IMR-90 (cell line): Measurements from ENCODE around the gene GOLGA1. TPM values are rescaled to one million over a fixed set of nuclear protein-coding genes. Genes with fewer than 3 reads are reported as not detected.

Experiments used
- ATAC-seq: fragments of 200-7000 bp; cut with Tn5 transposase; 2 replicates; pipeline ENCODE4 v1.9.1; 2020; ENCODE audit warnings: low read depth, mild to moderate bottlenecking, moderate library complexity
- BruUV-seq: library from RNA; stranded (reverse); fragments of 400-500 nt; replicated peaks from 2 replicates; lab custom pipeline; 2021; lab: Mats Ljungman, UMichigan
- CTCF ChIA-PET: fragments of 300-600 bp; formaldehyde crosslinking; extraction: SDS; loops from one replicate; lab custom pipeline; 2021; ENCODE audit warnings: antibody characterized with exemption; lab: Yijun Ruan, JAX
- POLR2A ChIA-PET: fragments of 300-600 bp; sonication (Branson Sonifier 250); formaldehyde crosslinking; loops from one replicate; lab custom pipeline; 2022; ENCODE audit warnings: antibody characterized with exemption; ENCODE audit not compliant: unreplicated experiment; lab: Charles Lee
- DNase-seq: peaks from one replicate; pipeline ENCODE4 v3.0.0; 2013
- H2AFZ ChIP-seq: replicated peaks from 2 replicates; pipeline ENCODE3; 2013; ENCODE audit warnings: low read length, mild to moderate bottlenecking; ENCODE audit not compliant: poor library complexity
- H2AK5ac ChIP-seq: 2 replicates; pipeline ENCODE4 v1.6.1; 2013; ENCODE audit warnings: low read depth, low read length, inconsistent platforms
- H2AK9ac ChIP-seq: replicated peaks from 2 replicates; pipeline ENCODE3; 2013; ENCODE audit warnings: mild to moderate bottlenecking, low read depth, low read length, moderate library complexity; ENCODE audit not compliant: poor library complexity
- H2BK120ac ChIP-seq: 2 replicates; pipeline ENCODE4 v1.6.1; 2013; ENCODE audit warnings: low read depth, low read length, inconsistent platforms
- H2BK15ac ChIP-seq: 3 replicates; pipeline ENCODE4 v1.6.1; 2013; ENCODE audit warnings: low read depth, low read length, inconsistent platforms
- H2BK20ac ChIP-seq: 2 replicates; pipeline ENCODE4 v1.6.1; 2013; ENCODE audit warnings: low read depth, mild to moderate bottlenecking, inconsistent platforms, low read length, moderate library complexity
- H2BK5ac ChIP-seq: 2 replicates; pipeline ENCODE4 v1.6.1; 2013; ENCODE audit warnings: mild to moderate bottlenecking, low read depth, low read length, inconsistent platforms; ENCODE audit not compliant: poor library complexity, severe bottlenecking
- H3K14ac ChIP-seq: replicated peaks from 2 replicates; pipeline ENCODE4 v1.6.1; 2013; ENCODE audit warnings: low read depth, low read length, inconsistent platforms
- H3K18ac ChIP-seq: 2 replicates; pipeline ENCODE4 v1.6.1; 2013; ENCODE audit warnings: low read depth, low read length, control low read depth
- H3K23ac ChIP-seq: 2 replicates; pipeline ENCODE4 v1.6.1; 2013; ENCODE audit warnings: low read depth, low read length, inconsistent platforms
- H3K27ac ChIP-seq: 2 replicates; pipeline ENCODE4 v1.5.1; 2013; ENCODE audit warnings: mild to moderate bottlenecking, control low read depth, low read length; ENCODE audit not compliant: insufficient read depth
- H3K27me3 ChIP-seq: 2 replicates; pipeline ENCODE4 v1.6.1; 2013; ENCODE audit warnings: low read length; ENCODE audit not compliant: control insufficient read depth, insufficient read depth
- H3K36me3 ChIP-seq: 2 replicates; pipeline ENCODE4 v1.6.1; 2013; ENCODE audit warnings: low read length, mixed read lengths; ENCODE audit not compliant: control insufficient read depth, insufficient read depth
- H3K4ac ChIP-seq: 2 replicates; pipeline ENCODE4 v1.6.1; 2013; ENCODE audit warnings: low read depth, low read length, inconsistent platforms
- H3K4me1 ChIP-seq: 2 replicates; pipeline ENCODE4 v1.6.1; 2013; ENCODE audit warnings: low read length, mixed read lengths; ENCODE audit not compliant: control insufficient read depth, insufficient read depth
- H3K4me2 ChIP-seq: 2 replicates; pipeline ENCODE4 v1.6.1; 2013; ENCODE audit warnings: low read depth, mild to moderate bottlenecking, control low read depth, low read length, moderate library complexity
- H3K4me3 ChIP-seq: 2 replicates; pipeline ENCODE4 v1.5.1; 2013; ENCODE audit warnings: low read depth, mild to moderate bottlenecking, control low read depth, low read length, moderate library complexity; ENCODE audit not compliant: insufficient read depth
- H3K56ac ChIP-seq: 2 replicates; pipeline ENCODE4 v1.6.1; 2013; ENCODE audit warnings: low read length, inconsistent platforms; ENCODE audit not compliant: insufficient read depth; ENCODE audit errors: extremely low read depth
- H3K79me1 ChIP-seq, 2 experiments: 2 replicates each; pipeline ENCODE4 v1.6.1; 2013; ENCODE audit warnings: low read length in 2 of 2, inconsistent platforms in 1 of 2, low read depth in 1 of 2
- H3K9ac ChIP-seq: 2 replicates; pipeline ENCODE4 v1.6.1; 2013; ENCODE audit warnings: low read depth, low read length, control low read depth
- H3K9me1 ChIP-seq: 2 replicates; pipeline ENCODE4 v1.6.1; 2013; ENCODE audit warnings: low read length, inconsistent platforms; ENCODE audit not compliant: insufficient read depth
- H3K9me3 ChIP-seq: 2 replicates; pipeline ENCODE4 v1.6.1; 2013; ENCODE audit warnings: low read length; ENCODE audit not compliant: control insufficient read depth, insufficient read depth
- H4K20me1 ChIP-seq: 2 replicates; pipeline ENCODE4 v1.6.1; 2013; ENCODE audit warnings: low read length, inconsistent platforms; ENCODE audit not compliant: insufficient read depth
- H4K5ac ChIP-seq: 2 replicates; pipeline ENCODE4 v1.6.1; 2013; ENCODE audit warnings: mild to moderate bottlenecking, low read depth, low read length, control low read depth
- H4K8ac ChIP-seq, 2 experiments: 2 replicates each; pipeline ENCODE4 v1.6.1; 2013; ENCODE audit warnings: low read depth in 2 of 2, low read length in 2 of 2, control low read depth in 1 of 2, inconsistent platforms in 1 of 2
- H4K91ac ChIP-seq: 2 replicates; pipeline ENCODE4 v1.6.1; 2013; ENCODE audit warnings: low read depth, low read length, inconsistent platforms; ENCODE audit not compliant: insufficient read depth
- BHLHE40 ChIP-seq: fragments of 150-350 bp; IDR thresholded peaks from 2 replicates; pipeline ENCODE4 v1.6.1; 2016; ENCODE audit warnings: mild to moderate bottlenecking, low read depth, low read length
- CEBPB ChIP-seq: IDR thresholded peaks from 2 replicates; pipeline ENCODE4 v1.6.1; 2012; ENCODE audit warnings: low read depth, low read length, improper control_type of control experiment
- CHD1 ChIP-seq: IDR thresholded peaks from 2 replicates; pipeline ENCODE4 v1.6.1; 2012; ENCODE audit warnings: low read depth, low read length, improper control_type of control experiment
- FOS ChIP-seq: fragments of 150-350 bp; IDR thresholded peaks from 2 replicates; pipeline ENCODE4 v1.6.1; 2016; ENCODE audit warnings: low read depth, low read length
- MAFK ChIP-seq: IDR thresholded peaks from 2 replicates; pipeline ENCODE4 v1.6.1; 2012; ENCODE audit warnings: low read depth, low read length, improper control_type of control experiment
- MAZ ChIP-seq: IDR thresholded peaks from 2 replicates; pipeline ENCODE4 v1.6.1; 2012; ENCODE audit warnings: low read depth, mild to moderate bottlenecking, low read length, improper control_type of control experiment, moderate library complexity, borderline replicate concordance
- MXI1 ChIP-seq: IDR thresholded peaks from 2 replicates; pipeline ENCODE4 v1.6.1; 2012; ENCODE audit warnings: low read depth, mild to moderate bottlenecking, low read length, moderate library complexity, borderline replicate concordance
- NFE2L2 ChIP-seq: fragments of 150-350 bp; IDR thresholded peaks from 2 replicates; pipeline ENCODE4 v1.6.1; 2016; ENCODE audit warnings: low read depth, mild to moderate bottlenecking, low read length
- POLR2A ChIP-seq: IDR thresholded peaks from 2 replicates; pipeline ENCODE4 v1.6.1; 2012; ENCODE audit warnings: mild to moderate bottlenecking, low read depth, low read length
- RAD21 ChIP-seq: IDR thresholded peaks from 2 replicates; pipeline ENCODE4 v1.6.1; 2012; ENCODE audit warnings: low read length, improper control_type of control experiment
- RCOR1 ChIP-seq: IDR thresholded peaks from 2 replicates; pipeline ENCODE4 v1.6.1; 2012; ENCODE audit warnings: mild to moderate bottlenecking, low read length, improper control_type of control experiment; ENCODE audit not compliant: insufficient replicate concordance
- RFX5 ChIP-seq: IDR thresholded peaks from 2 replicates; pipeline ENCODE4 v1.8.0; 2012; ENCODE audit warnings: low read depth, mild to moderate bottlenecking, low read length, moderate library complexity
- SMC3 ChIP-seq: fragments of 150-350 bp; IDR thresholded peaks from 2 replicates; pipeline ENCODE4 v1.6.1; 2016; ENCODE audit warnings: low read depth, mild to moderate bottlenecking, antibody characterized with exemption, low read length, moderate library complexity
- WGBS, 2 experiments: methylation state at CpG; one replicate each; pipeline versions ENCODE4 v1.1.5 to v1.1.7; 2013; ENCODE audit warnings: missing lambda C conversion rate in 2 of 2; ENCODE audit not compliant: insufficient read length in 1 of 2; ENCODE audit errors: extremely low coverage in 2 of 2; 5-methylcytosine and 5-hydroxymethylcytosine counted together
- dilution Hi-C: fragments of 300-500 bp; cut with HindIII; formaldehyde crosslinking; loops from one replicate; pipeline ENCODE4 v1.14.3; 2018; ENCODE audit warnings: low sequenced_read_pairs; ENCODE audit not compliant: unreplicated experiment
- in situ Hi-C: fragments of 300-500 bp; cut with MboI; formaldehyde crosslinking; loops from 3 replicates; pipeline ENCODE4 v1.14.3; 2019; ENCODE audit warnings: low sequenced_read_pairs, inconsistent platforms, mixed read lengths
- intact Hi-C: fragments of 100-400 bp; cut with micrococcal nuclease; formaldehyde crosslinking; loops from 2 replicates; pipeline ENCODE4 v1.10.0; 2022
- polyA plus RNA-seq, 3 experiments: library from polyadenylated mRNA; depleted of rRNA; stranded (reverse); fragments of >200 nt; gene quantifications; 2 replicates each; pipeline ENCODE4 v1.2.3, GENCODE V29; 2012; ENCODE audit warnings: low replicate concordance in 1 of 3
- total RNA-seq: library from RNA; depleted of rRNA; stranded (reverse); fragments of >200 nt; gene quantifications from 2 replicates; pipeline ENCODE4 v1.2.3, GENCODE V29; 2012
- TF ChIP-seq, protein P1 (sequence below): conservative IDR thresholded peaks from 2 replicates; pipeline ENCODE4 v1.5.1; 2012; ENCODE audit warnings: mild to moderate bottlenecking, low read depth, low read length, improper control_type of control experiment
- TF ChIP-seq, protein P2 (sequence below): fragments of 150-350 bp; IDR thresholded peaks from 2 replicates; pipeline ENCODE4 v1.6.1; 2016; ENCODE audit warnings: low read depth, mild to moderate bottlenecking, low read length, moderate library complexity, borderline replicate concordance
- TF ChIP-seq, protein P3 (sequence below): fragments of 150-350 bp; IDR thresholded peaks from 2 replicates; pipeline ENCODE4 v1.6.1; 2017; ENCODE audit warnings: mild to moderate bottlenecking, antibody characterized with exemption, low read length, low read depth

GOLGA1 gene
- total and polyA plus RNA-seq, 2 of the 4 experiments (the other 2 are of a cell fraction), result 10.6 to 12.7 TPM

- H2BK120ac ChIP-seq, result no peak overlapping the region
- H2AK5ac ChIP-seq, result no peak overlapping the region
- H4K5ac ChIP-seq, result no peak overlapping the region
- no peaks in the 10 kb centered on the region for H3K9me3 ChIP-seq
- DNase-seq (no peak), ATAC-seq (no peak)
- H4K20me1 ChIP-seq, result no peaks in the 10 kb centered on the region
- H2BK15ac ChIP-seq, result no peak overlapping the region
- POLR2A ChIA-PET, result no interaction called here
- H3K56ac ChIP-seq, result no peak overlapping the region
- H3K14ac ChIP-seq, result no peak overlapping the region
- H2BK5ac ChIP-seq, result no peak overlapping the region
- H3K18ac ChIP-seq, result no peak overlapping the region
- dilution Hi-C loops, result no loop called here
- H3K4ac ChIP-seq, result no peak overlapping the region
- no peak overlapping the region for H3K4me2 ChIP-seq
- H2BK20ac ChIP-seq, result no peak overlapping the region
- H3K27ac ChIP-seq, result no peak overlapping the region
- CTCF ChIA-PET, result interaction anchor here (0.7 to 1.2 kb wide), 2 partner anchors 8 to 215 kb away, joined by 3 read pairs; no protein-coding TSS in a partner anchor
- BruUV-seq, result no TSS peak
- H3K23ac ChIP-seq, result no peak overlapping the region
- H2AK9ac ChIP-seq, result no peak overlapping the region
- no CpG with 5 or more reads among the region's 3 CpGs for WGBS, 2 experiments
- peaks cover 3 to 9% of the 10 kb centered on the region in 2 experiments; a peak in 3 of 4 replicates for H3K79me1 ChIP-seq
- no peak overlapping the region for H4K91ac ChIP-seq
- no peak overlapping the region for H3K4me3 ChIP-seq
- in situ Hi-C loops, result no loop called here
- no peak for TF ChIP-seq CHD1
- no peak for TF ChIP-seq RFX5
- no peak for TF ChIP-seq NFE2L2
- no peak for TF ChIP-seq MAFK
- no peak for TF ChIP-seq MAZ
- TF ChIP-seq, protein P1, sequence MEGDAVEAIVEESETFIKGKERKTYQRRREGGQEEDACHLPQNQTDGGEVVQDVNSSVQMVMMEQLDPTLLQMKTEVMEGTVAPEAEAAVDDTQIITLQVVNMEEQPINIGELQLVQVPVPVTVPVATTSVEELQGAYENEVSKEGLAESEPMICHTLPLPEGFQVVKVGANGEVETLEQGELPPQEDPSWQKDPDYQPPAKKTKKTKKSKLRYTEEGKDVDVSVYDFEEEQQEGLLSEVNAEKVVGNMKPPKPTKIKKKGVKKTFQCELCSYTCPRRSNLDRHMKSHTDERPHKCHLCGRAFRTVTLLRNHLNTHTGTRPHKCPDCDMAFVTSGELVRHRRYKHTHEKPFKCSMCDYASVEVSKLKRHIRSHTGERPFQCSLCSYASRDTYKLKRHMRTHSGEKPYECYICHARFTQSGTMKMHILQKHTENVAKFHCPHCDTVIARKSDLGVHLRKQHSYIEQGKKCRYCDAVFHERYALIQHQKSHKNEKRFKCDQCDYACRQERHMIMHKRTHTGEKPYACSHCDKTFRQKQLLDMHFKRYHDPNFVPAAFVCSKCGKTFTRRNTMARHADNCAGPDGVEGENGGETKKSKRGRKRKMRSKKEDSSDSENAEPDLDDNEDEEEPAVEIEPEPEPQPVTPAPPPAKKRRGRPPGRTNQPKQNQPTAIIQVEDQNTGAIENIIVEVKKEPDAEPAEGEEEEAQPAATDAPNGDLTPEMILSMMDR, result no peak
- no peak for TF ChIP-seq FOS
- TF ChIP-seq SMC3, result no peak
- no peak for TF ChIP-seq POLR2A
- no peak for TF ChIP-seq RAD21
- TF ChIP-seq BHLHE40, result no peak
- no peak for TF ChIP-seq MXI1
- no peak for TF ChIP-seq CEBPB
- TF ChIP-seq, protein P2, sequence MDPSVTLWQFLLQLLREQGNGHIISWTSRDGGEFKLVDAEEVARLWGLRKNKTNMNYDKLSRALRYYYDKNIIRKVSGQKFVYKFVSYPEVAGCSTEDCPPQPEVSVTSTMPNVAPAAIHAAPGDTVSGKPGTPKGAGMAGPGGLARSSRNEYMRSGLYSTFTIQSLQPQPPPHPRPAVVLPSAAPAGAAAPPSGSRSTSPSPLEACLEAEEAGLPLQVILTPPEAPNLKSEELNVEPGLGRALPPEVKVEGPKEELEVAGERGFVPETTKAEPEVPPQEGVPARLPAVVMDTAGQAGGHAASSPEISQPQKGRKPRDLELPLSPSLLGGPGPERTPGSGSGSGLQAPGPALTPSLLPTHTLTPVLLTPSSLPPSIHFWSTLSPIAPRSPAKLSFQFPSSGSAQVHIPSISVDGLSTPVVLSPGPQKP, result no peak
- TF ChIP-seq, protein P3, sequence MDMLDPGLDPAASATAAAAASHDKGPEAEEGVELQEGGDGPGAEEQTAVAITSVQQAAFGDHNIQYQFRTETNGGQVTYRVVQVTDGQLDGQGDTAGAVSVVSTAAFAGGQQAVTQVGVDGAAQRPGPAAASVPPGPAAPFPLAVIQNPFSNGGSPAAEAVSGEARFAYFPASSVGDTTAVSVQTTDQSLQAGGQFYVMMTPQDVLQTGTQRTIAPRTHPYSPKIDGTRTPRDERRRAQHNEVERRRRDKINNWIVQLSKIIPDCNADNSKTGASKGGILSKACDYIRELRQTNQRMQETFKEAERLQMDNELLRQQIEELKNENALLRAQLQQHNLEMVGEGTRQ, result no peak
- no peak for TF ChIP-seq RCOR1
- peaks cover 3% of the 10 kb centered on the region; the same call in 1 of the 2 replicates for H3K9me1 ChIP-seq
- H3K36me3 ChIP-seq, result peaks cover 9% of the 10 kb centered on the region
- H3K9ac ChIP-seq, result no peak overlapping the region
- no peaks in the 10 kb centered on the region; the same call in 1 of the 2 replicates for H3K4me1 ChIP-seq
- H2AFZ ChIP-seq, result no peak overlapping the region
- H3K27me3 ChIP-seq, result no peaks in the 10 kb centered on the region
- no peak overlapping the region for H4K8ac ChIP-seq
- intact Hi-C loops, result no loop called here
These were observed 11.4 kb downstream of the GOLGA1 start for GRCh38 chr9:124929464-124929863.
